A549 (cell line): ENCODE measurements around the gene SELENOW.

Experiments used
- PHF8 ChIP-seq: fragments of 200-600 bp; sonication (generic); IDR thresholded peaks from 2 replicates; pipeline ENCODE4 v1.6.1; 2016; ENCODE audit warnings: low read depth, mild to moderate bottlenecking, antibody characterized with exemption, moderate library complexity, borderline replicate concordance
- SREBF2 ChIP-seq: fragments of 450-650 bp; IDR thresholded peaks from 2 replicates; pipeline ENCODE4 v1.6.1; 2014; ENCODE audit warnings: mild to moderate bottlenecking, moderate library complexity

GRCh38 chr19:47766359-47766620 lies 12.2 kb upstream of the SELENOW start:
- no peak for TF ChIP-seq PHF8
- no peak for TF ChIP-seq SREBF2
